Fibroblast of peridontal ligament (primary cell): Measurements from ENCODE around the gene PACS1.
"Not testable (repeated sequence)": the region's sequence is repeated elsewhere in the genome, so short reads cannot be mapped to it uniquely, and the experiment has no call there.

Source experiments
- DNase-seq: peaks from one replicate; pipeline ENCODE4 v3.0.0-alpha.2; 2010; ENCODE audit errors: extremely low read depth

The PACS1 gene

DNA sequence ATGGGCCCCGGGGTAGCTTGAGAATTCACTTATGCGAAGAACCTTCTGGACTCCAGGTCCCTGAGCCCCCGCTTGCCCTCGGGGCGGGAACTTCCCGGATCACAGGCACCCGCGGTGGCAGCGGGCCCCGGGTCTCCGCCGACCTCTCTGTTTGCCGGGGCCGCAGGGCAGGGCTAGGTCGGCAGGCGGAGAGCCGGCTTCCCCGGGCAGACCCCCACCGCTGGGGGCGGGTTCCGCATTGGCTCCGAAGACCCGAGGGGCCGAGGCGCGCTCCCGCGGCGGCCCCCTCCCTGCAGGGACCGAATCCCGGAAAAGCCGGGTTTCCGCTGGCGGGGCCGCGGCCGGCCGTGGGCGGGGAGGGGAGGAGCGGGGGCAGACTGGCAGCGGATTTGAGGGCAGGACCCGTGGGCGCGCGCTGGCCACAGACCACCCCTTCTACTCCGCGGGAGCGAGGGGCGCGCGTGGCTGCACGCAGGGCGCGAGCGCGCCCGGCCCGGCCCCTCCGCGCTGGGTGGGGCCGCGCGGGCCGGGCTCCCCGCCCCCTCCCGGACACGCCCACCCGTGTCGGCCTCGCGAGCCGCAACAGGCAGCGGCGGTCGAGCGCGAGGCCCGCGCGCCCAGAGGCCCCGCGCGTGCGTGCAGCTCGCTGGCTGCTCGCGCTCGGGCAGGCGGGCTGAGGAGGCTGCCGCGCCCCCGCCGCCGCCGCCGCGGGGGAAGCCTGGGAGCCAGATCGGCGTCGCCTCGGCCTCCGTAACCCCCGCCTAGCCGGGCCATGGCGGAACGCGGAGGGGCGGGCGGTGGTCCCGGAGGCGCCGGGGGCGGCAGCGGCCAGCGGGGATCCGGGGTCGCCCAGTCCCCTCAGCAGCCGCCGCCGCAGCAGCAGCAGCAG is at the start of gene PACS1:
Gene PACS1, plus strand, starts transcription at position 558 of the 889 bp plus-strand sequence. Its CDS starts 215 bp downstream, at position 773.
- DNase-seq: peak; percentile 80

DNA sequence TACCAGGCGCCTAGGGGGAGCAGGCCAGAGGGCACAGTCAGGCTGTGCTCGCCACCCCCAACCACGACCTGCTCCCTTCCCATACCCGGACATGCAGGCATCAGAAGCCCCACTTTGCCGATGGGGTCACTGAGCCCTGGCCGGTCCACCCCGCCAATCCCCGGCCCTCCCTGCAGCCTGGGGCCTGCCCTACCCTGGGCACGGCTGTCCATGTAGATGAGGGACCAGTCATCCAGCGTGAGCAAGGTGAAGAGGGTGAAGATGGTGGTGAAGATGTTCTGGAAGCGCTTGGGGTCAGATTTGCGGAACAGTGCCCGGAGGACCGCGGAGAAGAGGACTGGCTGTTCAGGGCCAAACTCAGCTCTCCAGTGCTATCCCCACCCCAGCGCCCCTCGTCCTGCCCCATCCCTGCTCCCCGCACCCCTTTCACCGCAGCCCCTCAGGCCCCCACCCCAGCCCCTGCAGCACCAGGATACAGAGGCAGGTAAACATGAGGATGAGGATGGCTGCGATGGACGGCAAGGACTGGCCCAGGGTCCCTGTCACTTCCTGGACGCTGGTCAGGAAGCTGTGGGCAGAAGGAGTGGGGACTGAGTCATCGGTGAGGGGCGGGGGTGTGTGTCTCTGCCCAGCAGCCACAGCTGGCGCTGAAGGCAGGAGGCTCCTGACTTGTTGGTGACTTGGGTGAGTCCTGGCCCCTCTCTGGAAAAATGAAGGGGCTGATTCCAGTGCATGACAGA is 49.3 kb upstream of the PACS1 start:
- DNase-seq: peak; percentile 52

DNA sequence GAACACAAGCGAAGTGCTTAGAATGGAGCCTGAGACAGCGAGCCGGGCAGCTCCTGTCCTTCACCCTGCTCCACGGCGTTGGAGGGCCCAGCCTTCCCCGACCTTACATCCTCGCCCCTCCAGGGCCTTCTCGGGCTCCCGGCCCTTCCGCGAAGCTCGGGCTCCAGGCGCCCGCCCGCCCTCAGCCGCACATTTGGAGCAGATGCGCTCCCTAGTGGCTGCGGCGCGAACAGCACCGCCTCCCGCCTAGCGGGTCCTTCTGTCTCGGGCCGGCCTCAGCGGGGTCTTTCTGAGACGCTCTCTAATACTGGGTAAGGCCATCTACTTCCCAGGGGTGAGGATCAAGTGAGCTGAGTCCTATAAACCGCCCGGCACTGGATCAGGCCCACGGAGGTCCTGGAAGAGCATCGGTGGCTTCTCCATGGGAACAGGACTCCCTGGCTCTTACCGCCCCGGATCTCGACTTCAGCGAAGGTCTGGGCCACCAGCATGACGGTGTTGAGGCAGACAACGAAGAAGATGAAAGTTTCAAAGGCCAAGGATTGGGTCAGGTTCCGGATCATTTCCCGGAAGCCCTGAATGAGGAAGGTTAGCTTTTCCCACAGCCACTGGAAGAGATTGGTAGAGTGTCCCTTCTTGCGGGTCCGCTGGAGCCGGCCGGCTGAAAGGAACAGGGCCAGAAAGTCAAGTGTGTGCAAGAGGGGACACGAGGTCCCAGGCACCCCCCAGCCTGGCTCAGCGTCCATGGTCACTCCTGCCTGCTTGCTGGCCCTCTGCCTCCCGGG is 47.5 kb upstream of the PACS1 start:
- DNase-seq: peak; percentile 45

DNA sequence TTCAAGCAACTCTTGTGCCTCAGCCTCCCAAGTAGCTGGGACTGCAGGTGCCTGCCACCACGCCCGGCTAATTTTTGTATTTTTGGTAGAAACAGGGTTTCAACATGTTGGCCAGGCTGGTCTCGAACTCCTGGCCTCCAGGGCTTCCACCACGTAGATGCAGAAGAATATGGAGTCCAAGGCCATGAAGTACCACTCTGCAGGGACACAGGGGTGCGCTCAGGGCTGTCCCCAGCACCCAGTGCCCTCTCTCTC is 47.0 kb upstream of the PACS1 start:
- not testable (repeated sequence) for DNase-seq

DNA sequence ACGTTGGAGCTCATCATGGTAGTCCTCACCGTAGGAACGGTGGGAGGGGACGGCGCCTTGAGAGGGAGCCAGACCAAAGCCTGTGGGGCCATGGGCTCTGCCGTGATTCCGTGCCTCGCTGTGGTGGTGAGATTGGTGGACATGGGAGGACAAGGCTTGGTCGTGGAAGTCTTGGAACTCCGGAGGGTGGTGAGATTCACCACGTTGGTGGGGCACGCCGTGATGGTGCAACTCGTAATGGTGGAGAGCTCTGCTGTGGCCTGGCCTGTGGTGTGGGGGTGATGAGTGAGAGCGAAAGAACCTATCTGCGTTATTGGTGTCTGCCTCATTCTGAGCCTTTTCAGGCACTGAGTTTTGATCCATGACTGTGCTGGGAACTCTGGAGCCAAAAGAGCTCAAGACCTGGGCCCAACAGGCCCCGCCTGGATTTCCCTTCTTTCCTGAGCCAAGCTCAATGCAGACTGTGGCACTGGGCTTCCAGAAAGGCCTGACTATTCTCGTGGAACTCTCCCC is 44.0 kb upstream of the PACS1 start, which contains the start of gene CATSPER1:
Gene CATSPER1, minus strand, starts transcription at position 463 of the 513 bp plus-strand sequence. Its CDS starts 100 bp downstream, at position 363.
- no peak for DNase-seq

DNA sequence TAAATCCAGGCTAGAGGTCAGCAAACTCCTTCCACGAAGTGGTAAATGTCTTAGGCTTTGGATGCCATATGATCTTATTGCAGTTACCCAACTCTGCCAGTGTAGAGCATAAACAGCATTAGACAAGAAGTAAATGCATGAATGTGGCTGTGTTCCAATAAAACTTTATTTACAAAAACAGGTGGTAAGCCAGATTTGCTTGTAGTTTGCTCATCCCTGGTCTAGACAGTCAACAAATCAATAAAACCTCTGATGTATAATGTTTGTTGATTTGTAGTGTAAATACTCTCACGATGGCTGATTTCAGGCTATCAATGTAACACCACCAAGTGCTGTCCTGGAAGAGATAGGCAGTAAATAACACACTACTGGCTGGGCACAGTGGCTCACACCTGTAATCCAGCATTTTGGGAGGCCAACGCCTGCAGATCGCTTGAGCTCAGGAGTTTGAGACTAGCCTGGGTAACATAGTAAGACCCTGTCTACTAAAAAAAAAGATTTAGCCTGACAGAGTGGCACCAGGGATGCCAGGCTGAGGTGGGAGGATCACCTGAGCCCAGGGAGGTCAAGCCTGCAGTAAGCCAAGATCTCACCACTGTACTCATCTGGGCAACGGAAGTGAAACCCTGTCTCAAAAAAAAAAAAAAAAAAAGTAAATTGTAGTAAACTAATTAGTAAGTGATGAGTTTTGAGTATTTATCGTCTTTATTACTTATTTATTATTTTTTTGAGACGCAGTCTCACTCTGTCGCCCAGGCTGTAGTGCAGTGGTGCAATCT is 36.9 kb upstream of the PACS1 start:
- DNase-seq: no peak

DNA sequence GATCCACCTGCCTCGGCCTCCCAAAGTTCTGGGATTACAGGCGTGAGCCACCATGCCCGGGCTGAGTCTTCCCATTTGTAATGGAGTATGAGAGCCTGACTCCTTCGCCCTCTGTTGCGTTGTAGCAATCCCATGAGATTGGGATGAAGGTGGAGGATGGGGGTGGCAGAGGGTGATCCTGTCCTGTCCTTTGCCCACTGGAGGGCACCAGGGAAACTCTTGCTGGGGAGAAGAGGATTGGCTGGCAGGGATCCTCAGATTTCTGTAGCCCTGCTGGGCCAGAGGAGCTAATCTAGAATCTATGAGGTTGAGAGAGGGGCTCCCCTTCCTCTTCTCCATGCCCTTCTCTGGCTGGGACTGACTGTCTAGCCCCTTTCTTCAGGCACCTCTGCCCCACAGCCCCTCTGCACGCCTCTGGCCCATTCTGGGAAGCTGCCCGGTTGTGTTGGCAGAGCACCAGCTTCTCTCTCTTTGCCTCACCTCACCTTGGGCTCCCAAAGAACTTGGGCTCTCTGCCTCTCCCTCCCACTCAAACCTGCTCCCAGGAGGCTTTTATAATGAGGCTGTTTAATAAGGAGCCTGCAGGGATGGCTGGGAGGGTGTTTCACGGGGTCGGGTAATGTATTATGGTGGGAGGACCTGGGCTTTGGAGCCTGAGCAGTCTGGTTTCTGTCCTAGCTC is 34.3 kb upstream of the PACS1 start:
- DNase-seq: no peak

DNA sequence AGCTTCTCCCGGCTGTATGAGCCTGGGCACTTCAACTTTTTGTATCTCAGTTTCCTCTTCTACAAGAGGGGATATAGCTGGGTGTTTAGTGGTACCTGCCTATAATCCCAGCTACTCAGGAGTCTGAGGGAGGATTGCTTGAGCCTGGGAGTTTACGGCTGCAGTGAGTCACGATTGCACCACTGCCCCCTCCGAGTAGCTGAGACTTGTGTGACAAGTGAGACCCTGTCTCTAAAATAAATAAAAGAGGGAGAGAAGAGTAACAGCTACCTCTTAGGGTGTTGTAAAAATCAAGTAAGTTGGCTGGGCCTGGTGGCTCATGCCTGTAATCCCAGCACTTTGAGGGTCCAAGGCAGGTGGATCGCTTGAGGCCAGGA is 33.8 kb upstream of the PACS1 start:
- no peak for DNase-seq

DNA sequence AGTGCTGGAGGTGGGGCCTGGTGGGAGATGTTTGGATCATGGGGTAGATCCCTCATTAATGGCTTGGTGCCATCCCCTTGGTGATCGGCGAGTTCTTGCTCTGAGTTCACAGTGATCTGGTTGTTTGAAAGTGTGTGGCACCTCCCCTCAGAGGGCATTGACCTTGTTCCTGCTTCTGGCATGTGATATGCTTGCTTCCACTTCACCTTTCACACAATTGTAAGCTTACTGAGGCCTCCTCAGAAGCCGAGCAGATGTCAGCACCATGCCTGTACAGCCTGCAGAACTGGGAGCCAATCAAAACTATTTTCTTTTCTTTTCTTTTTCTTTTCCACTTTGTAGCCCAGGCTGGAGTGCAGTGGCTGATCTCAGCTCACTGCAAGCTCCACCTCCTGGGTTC is 32.7 kb upstream of the PACS1 start:
- no peak for DNase-seq

DNA sequence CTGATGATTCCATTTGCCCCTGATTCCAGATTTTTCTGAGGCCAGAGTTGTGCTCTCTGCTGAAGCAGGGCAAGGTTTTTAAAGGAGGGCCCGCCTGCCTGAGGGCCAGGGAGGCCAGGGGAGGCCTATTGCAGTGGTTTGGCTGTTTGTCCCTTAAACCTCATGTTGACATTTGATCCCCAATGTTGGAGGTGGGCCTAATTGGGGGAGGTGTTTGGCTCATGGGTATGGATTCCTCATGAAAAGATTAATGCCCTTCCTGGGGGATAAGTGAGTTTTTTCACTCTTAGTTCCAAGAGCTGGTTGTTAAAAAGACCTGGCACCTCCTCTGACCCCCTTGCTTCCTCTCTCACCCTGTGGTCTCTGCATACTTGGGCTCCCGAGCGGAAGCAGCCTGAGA is 30.3 kb upstream of the PACS1 start:
- no peak for DNase-seq

DNA sequence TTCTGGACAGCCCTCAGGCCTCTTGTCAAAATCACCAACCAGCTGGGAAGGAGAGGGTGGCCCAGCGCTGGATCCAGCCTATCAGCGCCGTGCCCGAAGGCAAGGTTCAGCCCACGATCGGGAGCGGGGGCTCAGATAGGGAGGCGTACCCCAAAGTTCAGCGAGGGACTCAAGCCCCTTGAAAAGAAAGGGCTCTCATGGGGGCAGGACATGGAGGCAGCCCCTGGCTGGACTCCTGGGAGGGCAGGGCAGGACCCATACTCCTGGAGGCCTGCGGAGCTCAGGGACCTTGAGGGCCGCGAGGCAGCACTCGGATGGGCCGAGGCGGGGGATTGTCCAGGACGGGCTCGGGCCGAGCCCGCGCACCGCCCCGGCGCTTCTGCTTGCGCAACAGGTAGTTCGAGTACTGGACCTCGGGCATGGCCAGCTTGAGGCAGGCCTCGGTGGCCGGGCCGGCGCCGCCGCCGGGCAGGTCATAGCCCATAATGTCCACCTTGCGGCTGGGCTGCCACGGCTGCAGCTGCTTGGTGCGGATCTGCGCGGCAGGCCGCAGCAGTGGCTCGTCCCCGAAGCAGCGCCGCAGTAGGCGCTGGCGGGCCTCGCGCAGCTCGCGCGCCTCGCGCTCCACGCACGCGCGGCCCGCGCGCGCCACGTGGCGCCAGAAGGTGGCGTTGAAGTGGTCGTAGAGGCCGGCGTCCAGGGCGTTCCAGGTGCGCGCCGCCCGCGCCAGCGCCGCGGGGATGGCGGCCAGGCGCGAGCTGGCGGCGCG is 27.7 kb upstream of the PACS1 start:
- no peak for DNase-seq

DNA sequence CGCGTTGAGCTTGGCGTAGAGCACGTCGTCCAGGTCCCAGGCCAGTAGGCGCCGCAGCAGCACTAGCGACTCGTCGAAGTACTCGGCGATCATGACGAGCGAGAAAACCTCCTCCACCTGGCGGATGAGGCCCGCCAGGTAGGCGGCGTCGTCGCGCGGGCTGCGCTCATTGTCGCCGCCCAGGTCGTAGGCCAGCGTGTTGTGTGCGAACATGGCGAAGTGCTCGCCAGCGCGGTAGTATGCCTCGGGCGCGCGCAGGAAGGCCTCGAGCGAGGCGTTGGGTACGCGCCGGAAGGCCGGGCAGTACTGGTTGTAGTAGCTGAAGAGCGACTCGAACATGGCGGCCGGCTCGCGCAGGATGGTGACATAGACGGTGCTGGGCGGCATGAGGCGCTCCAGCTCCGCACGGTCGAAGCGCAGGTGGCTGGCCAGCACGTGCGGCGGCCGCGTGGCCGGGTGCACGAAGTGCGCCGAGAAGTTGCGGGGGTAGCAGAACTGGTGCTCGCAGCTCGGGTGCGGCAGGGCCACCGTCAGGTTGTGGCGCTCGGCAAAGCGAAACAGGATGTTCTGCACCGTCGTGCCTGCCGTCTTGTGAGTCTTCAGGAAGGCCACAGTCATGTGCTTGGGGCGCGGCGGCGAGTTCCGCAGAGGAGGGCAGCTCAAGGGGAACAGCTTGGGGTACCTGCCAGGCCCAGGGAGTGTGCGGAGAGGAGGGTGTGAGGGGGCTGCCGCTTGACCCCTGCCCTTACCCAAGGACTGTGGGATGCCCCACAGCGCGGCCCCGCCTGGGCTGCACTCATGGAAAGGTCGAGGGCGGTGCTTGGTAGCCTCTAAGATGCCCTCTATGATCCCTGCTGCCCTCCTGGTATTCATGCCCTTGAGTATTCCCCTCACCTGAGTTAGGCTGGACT is 26.8 kb upstream of the PACS1 start:
- no peak for DNase-seq

DNA sequence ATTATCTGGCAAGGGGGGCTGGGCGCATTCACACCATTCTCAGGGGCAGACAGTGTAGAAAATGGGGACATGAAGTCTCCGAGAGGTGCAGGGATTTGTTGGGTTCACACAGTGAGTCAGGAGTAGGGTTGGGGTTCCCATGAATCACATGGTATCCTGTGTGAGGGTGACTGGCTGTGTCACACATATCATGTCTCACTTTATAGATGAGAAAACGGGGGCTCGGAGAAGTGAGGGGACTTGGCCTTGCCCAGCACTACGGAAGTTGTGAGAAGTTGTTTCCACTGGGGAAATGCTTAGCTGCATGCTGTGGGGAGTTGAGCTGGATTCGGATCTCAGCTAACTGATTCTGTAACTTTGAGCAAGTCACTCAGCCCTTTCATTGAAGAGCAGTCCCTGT is 25.3 kb upstream of the PACS1 start:
- no peak for DNase-seq

DNA sequence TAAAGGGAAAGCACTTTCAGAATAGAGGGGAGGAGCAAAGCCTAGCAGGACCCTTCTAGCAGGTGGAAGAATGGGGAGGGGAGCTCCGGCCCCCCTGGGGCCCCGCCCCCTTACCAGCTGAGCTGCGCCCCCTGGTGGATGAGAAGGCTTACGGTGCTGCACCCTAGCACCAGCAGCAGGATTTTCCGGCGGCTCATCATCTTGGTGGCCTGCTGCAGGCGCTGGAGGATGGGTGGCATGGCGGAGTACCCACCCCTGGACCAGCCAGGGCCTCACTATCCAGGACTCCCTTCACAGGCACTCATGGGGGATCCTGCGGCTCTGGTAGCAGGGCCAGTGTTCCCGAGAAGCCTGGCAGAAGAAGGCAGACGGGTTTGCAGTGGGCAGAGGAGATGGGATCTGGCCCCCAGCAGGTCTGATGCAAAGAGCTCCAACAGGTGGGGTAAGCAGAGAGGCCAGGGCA is 24.9 kb upstream of the PACS1 start:
- DNase-seq: peak; percentile 69

DNA sequence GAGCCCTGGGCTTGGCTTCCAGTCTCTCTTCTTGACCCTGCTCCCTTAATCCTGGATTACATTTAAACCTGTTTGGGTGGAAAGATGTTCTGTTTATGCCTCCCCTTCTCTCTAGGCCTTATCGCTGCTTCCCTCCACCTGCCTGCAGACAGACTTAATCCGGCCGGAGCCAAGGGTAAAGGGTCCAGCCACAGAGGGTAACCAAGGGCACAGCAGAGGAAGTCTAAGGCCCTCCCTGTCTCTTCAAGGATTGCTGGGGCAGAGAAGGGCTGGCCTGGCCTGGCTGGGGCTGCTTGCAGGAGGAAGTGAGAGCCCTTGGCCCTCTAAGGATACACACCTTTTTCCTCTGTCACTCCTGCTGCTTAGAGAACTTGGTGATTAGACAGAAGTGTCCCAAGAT is 23.2 kb upstream of the PACS1 start:
- DNase-seq: no peak

DNA sequence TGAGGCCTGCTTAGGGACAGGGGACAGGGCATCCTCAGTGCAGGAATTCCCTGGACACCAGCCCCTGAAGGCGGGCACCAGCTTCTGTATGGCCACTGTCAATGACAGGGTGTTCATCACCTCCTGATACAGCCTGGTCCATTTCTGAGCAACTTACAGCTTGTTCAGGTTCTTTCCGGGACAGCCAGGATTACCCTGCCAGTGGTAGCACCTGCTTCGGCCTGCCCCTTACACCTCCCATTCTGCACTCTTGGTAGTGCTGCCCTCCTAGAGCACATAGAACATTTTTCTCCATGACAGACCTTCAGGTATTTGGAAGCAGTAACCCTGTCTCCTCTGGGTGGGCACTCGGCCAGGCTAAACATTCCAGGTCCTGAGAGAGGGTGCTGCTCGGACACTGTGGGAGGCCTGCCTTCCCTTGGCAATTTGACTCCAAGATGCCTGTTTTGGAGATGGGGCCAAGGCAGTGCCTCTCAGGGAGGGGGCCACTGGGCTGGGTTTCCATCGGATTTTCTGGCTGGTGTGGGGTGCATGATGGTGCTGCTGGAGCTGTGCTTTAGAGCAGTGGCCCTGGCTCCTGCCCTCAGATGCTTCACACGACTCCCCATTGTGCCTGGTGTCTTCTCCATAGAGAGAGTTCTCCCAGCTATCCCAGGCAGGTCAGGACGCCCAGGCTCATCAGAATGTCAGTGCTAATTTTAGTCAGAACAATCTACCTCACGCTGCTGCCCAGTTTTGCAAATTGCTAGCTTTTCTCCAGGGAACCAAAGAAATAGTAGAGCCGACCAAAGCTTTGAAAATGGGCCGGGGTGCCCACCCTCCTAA is 22.3 kb upstream of the PACS1 start:
- DNase-seq: no peak

DNA sequence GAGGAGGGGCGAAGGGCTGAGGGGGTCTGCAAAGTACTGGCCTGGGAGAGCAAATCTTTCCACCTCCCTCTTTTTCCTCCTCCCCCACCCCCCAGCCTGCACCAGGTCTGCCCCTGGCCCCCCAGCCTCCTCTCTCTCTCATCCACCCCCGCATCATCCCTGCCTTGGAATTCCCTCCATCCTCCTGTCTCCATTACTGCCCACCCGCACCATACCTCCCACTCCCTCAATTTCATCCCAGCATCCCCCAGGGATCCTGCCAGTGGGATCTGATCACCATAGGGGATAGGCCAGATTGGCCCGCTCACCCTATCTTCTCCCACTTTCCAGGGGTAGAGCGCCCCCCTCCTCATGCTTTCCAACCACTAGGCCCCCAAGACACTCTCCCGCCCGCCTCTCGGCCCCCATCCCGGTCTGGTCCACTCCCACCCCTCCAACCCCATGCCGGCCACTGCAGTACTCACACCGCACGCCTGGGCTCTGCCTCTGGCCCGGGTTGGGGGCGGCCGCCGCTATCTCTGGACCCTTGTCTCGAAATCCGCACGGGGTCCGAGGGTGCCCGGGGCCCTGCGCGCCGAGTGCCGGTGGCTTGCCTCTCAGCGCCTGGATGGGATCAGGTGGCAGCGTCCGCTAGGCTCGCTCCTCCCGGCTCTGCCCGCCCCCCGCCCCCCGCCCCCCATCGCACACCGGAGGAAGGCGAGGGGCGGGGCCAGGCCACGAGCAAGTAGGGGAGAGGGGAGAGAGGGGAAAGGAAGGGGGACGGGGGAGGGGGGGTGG is 21.3 kb upstream of the PACS1 start, which contains the start of gene GAL3ST3:
Gene GAL3ST3, minus strand, starts transcription at position 615 of the 777 bp plus-strand sequence. CDS start 3,746 bp downstream, outside the sequence.
- DNase-seq: no peak
